ENCODE measurements around the gene IGFBP3.

The IGFBP3 gene

DNA sequence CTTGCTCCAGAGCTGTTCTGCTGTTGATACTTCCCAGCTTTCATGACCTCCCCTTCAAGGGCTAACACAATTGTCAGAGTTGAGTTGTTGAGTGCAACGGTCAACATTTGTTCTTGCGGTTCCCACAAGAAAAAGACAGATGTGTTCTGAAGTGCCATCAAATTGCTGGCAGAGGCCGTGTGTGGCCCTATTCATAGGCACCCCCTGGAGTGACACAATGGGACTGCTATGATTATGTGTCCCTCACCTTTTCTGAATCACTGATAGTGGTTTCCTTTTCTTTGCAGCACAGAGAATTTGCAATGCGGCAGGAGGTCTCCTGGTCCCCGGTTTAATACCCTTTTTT lies 38.6 kb downstream of the IGFBP3 start:
- in situ Hi-C loops (cut with HindIII; ENCODE audit: low pct_ligation_motif_present, low pct_unique_long_range_greater_than_20kb, low sequenced_read_pairs) = no loop called here
- DNase-seq = no peak

DNA sequence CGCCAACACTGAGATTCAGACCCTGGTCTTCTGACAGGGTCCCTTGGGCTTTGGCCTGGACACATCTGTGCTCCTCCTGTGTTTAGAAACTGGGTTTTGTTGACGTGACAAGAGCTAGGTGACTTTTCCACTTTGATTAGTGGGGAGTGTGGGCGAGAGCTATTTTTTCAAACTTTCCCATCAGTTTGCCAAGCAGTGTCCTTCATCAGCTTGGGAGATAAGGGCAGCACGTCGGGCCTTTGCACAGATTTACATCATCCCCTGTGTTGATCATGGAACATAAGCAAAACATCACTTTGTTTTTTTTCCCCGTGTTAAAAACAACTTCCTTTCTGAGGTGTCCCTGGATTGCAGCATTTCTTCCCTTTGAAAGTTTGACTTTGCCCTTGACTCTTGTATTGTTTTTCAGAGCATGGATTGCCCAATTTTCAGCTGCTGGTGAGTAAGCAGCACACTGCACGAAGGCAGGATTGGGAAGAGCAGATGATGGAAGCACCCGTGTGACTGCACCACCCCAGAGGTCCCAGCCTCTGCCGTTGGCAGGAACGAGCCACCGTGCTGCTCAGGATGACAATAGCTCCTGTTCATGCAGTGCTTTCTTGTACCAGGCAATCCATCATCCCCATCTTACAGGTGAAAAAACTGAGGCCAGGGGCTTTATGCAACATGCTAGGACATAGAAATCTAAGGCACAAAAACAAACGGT lies 39.2 kb downstream of the IGFBP3 start:
- in situ Hi-C loops (cut with HindIII; ENCODE audit: low pct_ligation_motif_present, low pct_unique_long_range_greater_than_20kb, low sequenced_read_pairs) = no loop called here
- DNase-seq = no peak

DNA sequence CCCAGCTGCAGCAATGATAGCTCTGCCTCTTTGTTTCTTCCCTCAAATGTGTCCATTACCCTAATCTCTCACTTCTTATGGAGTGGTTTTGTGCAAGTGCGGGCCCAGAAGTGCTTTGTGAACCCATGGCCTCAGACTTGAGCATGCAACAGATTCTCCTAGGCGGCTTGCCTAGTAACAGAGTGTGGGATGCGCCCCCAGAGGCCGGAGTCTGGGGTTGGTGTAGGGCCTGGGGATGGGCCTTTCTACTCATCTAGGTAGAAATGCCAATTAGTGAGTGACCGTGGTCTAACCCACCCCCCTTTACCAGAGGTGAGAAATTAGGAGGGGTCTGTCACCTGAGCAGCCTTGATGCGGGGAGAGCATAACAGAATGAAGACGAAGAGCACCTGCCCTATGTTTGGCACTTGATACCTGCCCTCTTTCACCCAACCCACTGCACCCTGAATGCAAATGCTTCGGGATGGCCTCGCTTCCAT lies 39.8 kb downstream of the IGFBP3 start:
- DNase-seq = no peak
- in situ Hi-C loops (cut with HindIII; ENCODE audit: low pct_ligation_motif_present, low pct_unique_long_range_greater_than_20kb, low sequenced_read_pairs) = no loop called here

DNA sequence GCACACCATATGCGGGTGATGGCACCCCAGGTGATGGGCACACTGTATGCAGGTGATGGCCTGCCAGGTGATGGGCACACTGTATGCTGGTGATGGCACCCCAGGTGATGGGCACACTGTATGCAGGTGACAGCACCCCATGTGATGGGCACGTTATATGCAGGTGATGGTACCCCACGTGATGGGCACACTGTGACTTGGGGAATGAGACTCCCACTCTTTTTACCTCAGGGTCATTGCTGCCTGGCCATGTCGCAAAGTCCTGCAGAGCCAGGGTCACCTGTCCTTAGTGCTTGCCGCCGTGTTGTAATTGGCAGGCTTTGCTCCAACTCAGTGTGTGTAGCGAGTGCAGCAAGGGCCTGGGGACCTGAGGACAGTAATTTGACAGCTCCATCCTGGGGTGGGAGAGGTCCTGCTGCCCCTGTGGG lies 40.6 kb downstream of the IGFBP3 start:
- in situ Hi-C loops (cut with HindIII; ENCODE audit: low pct_ligation_motif_present, low pct_unique_long_range_greater_than_20kb, low sequenced_read_pairs) = no loop called here

DNA sequence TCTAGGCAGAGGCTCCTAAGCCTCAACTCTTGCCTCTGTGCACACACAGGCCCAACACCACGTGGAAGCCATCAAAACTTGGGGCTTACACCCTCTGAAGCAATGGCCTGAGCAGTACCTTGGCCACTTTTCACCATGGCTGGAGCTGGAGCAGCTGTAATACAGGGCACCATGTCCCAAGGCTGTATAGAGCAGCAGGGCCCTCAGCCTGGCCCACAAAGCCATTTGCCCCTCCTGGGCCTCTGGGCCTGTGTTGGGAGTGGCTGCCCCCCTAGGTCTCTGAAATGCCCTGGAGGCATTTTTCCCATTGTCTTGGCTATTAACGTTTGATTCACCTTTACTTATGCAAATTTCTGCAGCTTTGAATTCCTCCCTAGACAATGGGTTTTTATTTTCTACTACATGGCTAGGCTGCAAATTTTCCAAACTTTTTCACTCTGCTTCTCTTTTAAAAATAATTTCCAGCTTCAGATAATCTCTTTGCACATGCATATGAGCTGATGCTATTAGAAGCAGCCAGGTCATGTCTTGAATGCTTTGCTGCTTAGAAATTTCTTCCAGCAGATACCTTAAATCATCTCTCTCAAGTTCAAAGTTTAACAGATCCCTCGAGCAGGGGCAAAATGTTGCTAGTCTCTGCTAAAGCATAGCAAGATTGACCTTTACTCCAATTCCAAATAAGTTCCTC lies 42.5 kb downstream of the IGFBP3 start:
- no peak for DNase-seq
- in situ Hi-C loops (cut with HindIII; ENCODE audit: low pct_ligation_motif_present, low pct_unique_long_range_greater_than_20kb, low sequenced_read_pairs) = no loop called here

More for the DNA sequence above, 40.6 kb downstream of the IGFBP3 start:
- DNase-seq = no peak

DNA sequence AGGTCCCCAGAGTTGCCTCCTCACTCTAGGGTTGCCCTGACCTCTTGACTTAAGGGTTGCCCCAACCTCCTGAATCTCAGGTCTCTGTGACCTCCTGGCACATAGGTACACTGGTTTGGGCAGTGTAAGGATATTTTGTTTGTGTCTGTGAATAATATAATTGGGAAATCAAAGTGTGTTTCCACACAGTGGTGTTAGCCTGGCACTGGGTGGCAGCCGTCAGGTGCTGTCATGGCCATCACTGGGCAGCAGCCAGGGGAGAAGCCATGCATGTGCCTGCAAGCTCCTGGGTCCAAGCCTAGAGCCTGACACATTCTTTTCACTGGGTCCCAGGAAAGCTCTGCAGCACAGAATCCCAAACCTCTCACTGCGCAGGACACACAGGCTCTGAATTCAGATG lies 44.6 kb downstream of the IGFBP3 start:
- in situ Hi-C loops (cut with HindIII; ENCODE audit: low pct_ligation_motif_present, low pct_unique_long_range_greater_than_20kb, low sequenced_read_pairs) = no loop called here
- DNase-seq = no peak

DNA sequence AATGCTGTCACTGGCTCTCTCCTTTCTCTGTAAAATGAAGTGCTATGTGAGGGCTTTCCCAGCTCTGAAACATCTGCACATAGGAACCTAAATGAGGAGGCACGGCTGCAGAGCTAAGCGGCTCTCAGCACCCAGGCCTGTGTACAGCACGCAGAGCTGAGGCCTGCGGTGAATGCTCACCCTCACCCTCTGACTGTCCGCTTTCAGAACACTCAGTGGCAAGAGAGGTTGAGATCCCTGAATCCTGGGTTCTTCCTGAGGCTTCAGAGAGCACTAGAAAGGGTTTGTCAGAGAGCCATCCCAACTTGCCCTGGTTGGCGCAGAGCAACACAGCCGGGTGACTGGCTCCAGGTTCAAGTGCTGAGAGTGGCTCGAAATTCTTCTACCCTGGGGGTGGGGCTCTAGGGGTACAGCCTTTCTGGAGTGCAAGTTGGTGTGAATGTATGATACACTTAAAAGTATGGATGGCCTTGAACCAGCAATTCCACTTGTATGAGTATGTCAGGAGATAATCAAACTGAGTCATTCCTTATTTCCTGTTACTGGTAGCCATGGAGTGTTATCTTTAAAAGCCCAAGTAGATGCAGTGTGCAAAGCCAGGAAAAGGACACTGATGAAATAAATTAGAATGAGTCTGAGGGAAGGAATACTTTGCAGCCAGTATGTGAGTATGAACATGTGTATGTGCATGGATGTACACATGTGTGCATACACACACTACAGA lies 46.5 kb downstream of the IGFBP3 start:
- in situ Hi-C loops (cut with HindIII; ENCODE audit: low pct_ligation_motif_present, low pct_unique_long_range_greater_than_20kb, low sequenced_read_pairs) = no loop called here
- peak; percentile 28 for DNase-seq

DNA sequence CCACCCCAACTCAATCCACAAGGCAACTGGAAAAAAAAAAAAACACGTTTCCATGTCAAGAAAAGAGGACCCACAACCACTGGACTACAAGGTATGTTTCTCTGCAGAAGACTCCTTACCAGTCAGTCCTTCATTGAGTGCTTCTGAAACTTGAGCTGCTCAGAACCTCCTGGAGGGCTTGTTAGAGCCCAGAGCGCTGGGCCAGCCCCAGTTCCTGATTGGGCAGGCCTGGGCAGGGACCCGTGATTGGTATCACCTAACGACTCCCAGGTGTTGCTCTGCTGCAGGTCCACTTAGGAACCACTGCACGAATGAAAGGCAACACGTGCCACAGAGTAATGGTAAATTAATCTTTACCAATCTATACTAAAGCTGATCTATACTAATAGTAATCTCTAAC lies 47.7 kb downstream of the IGFBP3 start:
- in situ Hi-C loops (cut with HindIII; ENCODE audit: low pct_ligation_motif_present, low pct_unique_long_range_greater_than_20kb, low sequenced_read_pairs) = no loop called here
- no peak for DNase-seq

DNA sequence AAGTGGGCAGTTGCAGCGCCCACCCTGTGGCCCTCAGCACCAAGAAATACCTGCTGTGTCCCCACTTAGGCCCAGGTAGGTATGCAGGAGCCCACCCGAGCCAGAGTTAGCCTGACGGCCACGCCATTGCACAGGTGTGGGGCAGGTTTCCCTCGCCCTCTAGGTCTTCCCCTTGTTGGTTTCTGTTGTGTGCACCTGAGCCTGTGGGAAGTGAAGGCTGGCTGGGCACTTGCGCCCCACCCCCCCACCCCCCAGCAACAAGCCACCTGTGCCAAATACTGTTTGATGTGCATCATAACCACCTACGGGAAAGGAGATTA lies 48.1 kb downstream of the IGFBP3 start, which contains the start of gene CCDC201:
Gene CCDC201, minus strand, starts transcription at position 48 of the 320 bp plus-strand sequence. CDS start 75 bp downstream, outside the sequence.
- in situ Hi-C loops (cut with HindIII; ENCODE audit: low pct_ligation_motif_present, low pct_unique_long_range_greater_than_20kb, low sequenced_read_pairs) = no loop called here
- DNase-seq = no peak

DNA sequence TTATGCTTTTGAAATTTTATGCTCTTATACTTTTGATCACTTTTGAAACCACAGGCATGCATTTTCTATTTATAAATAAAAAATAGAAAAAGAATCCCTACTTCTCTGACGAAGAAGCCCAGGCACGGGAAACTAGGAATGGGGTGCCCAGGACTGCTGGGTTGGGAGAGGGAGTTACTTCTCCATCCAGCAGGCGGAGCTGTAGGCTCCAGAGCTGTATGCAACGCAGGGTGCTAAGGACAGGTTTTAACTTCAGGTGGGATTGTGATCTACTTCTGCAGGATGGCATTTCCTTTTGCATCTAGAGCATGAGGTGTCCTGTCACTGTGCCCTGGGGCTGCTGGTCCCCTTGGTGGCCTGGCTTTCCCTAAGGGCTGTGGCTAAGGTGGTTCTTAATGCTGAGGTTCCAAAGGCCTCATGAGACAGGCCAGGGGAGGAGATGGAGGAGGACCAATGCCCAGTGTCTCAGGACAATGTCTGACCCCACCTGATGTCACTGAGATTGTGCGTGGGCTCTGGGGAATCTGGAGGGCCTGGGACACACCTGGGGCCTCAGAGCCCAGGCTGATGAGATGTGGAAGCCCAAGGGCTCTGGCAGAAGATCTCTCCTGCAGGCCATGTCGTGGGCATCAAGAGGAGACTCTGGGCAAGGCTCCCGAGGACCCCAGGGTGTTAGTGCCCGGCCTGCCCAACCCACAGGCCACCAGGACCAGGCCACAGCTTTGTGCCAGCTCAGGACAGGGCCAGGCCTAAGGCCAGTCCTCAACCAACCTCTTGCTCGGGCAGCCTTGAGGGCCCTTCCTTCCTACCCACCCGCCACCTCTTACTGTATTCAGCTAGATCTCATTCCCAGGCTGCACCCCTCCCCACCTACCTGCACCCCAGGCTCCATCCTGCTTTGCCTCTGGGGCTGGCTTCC lies 48.7 kb downstream of the IGFBP3 start:
- DNase-seq = peak; percentile 26
- in situ Hi-C loops (cut with HindIII; ENCODE audit: low pct_ligation_motif_present, low pct_unique_long_range_greater_than_20kb, low sequenced_read_pairs) = no loop called here

DNA sequence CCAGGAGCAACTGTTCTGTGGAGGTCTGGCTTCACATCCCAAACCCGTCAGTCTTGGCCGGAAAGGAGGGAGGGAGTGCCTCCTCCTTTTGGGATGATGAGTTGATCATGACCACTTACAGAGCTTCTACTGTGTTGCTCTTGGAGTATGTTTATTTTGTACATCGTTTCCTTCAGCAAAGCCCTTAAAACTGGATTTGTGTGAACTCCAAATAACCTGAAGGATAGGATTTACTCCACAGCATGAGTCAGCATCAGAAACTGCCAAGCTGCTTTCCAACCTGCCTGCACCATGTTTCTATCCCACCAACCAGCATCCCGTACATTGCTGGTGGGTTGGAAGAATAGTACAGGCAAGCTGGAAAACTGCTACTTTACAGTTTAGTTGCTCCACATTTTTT lies 51.6 kb downstream of the IGFBP3 start:
- in situ Hi-C loops (cut with HindIII; ENCODE audit: low pct_ligation_motif_present, low pct_unique_long_range_greater_than_20kb, low sequenced_read_pairs) = no loop called here
- DNase-seq = no peak

DNA sequence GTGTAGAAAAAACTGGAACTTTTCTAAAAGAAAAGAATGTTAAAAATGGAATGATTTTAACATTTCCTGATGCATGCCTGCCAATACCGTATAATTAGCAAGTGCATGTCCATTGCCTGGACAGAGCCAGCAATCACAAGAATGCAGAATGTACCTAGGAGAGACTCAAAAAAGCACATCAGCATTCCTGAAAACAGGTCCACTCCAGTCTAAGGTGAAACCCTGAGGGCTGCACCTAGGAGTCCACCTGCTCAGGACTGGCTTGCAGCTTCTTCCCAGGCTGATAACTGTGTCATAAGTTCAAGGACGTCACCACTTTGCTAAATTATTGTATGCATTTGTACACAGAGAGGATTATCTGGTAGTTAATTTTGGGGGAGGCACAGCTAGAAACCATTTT lies 53.6 kb downstream of the IGFBP3 start:
- no peak for DNase-seq
- in situ Hi-C loops (cut with HindIII; ENCODE audit: low pct_ligation_motif_present, low pct_unique_long_range_greater_than_20kb, low sequenced_read_pairs) = no loop called here

DNA sequence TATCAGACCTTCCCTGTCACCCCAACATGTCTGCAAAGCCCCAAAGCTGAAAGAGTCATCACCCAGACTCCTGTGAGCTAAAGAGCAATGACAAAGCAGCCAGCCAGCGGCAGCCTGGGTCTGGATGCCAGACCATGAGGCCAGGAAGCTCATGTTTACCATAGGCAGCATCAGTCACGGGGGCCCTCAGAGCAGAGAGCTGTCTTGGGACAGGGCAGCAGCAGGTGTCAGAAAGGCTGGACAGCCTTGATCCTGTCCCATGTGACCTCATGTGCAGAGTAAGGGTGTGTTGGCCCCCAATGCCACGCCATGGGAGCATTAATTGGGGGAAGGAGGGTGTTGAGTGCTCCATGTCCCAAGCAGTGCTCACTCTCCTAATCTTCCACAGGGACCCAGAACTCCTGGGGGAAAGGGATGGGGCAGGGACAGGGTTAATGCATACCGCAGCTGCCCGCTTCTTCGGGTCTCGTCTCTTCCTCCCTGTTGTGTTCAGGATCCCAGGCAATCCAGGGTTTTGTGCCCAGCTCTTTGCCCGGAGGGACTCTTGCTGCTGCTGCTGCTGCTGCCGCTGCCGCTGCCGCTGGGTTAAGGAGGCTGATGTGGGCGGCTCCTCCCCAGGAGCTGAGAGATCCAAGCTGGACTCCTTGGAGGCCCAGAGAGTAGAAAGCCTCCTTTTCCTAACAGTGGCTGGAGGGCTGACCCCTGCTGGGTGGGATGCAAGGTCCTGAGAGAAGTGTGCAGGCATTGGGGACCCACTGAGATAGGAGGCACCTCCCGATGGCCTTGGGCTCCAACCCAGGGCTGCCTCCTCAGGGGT lies 55.3 kb downstream of the IGFBP3 start:
- no peak for DNase-seq
- in situ Hi-C loops (cut with HindIII; ENCODE audit: low pct_ligation_motif_present, low pct_unique_long_range_greater_than_20kb, low sequenced_read_pairs) = no loop called here

DNA sequence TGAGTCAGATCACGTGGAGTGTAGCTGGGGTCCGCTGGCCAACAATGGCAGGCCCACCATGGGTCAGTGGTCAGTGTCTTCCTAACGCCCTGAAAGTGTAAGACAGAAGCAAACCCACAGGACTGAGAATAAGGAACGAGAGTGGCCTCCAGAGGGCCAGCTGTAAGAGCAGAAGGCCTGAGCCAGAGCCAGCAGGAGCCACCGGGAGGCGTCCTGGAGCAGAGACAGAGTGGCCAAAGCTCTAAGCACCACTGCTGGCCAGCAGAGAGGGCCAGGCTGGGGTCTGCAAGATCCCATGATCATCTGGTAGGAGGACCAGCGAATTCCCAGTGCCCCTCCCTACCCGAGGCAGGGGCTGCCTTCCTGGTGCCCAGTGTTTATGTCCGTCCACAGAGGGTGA lies 57.4 kb downstream of the IGFBP3 start:
- in situ Hi-C loops (cut with HindIII; ENCODE audit: low pct_ligation_motif_present, low pct_unique_long_range_greater_than_20kb, low sequenced_read_pairs) = no loop called here
- DNase-seq = no peak
